Measurements from ENCODE around the gene TENT4A.

DNA sequence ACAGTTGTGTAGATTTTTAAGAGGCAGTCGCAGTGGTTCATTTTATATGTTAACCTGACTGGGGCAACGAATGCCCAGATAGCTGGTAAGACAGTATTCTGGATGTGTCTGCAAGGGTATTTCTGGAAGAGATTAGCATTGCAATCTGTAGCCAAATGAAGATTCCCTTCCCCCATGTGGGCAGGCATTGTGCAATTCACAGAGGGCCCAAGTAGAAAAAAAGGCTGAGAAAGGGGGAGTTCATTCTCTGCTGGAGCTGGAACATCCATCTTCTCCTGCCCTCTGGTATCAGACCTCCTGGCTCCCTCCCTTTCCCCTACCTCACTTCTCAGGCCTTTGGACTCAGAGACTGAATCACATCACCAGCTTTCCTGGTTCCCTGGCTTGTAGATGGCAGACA is 70.6 kb downstream of the TENT4A start:
- no peak for TF ChIP-seq EZH2phosphoT487 (IDR thresholded peaks at IDR 0.05; ENCODE audit: borderline replicate concordance, low read length)
- no peak for TF ChIP-seq CTCF (conservative IDR thresholded peaks at IDR 0.05; ENCODE audit: low read depth, low read length)
- TF ChIP-seq EZH2 (IDR thresholded peaks at IDR 0.05; ENCODE audit: low read length, unreplicated experiment) = no peak

Measured in PC-3 (cell line).